Neutrophil (primary cell): ENCODE measurements around the gene GDPD4.

Experiments used
- H3K27ac ChIP-seq: fragments of 200-600 bp; sonication (generic); 2 replicates; pipeline ENCODE4 v1.5.1; 2016; ENCODE audit warnings: mild to moderate bottlenecking, moderate library complexity
- H3K27me3 ChIP-seq: fragments of 200-600 bp; sonication (generic); 2 replicates; pipeline ENCODE4 v1.6.0; 2016; ENCODE audit warnings: mild to moderate bottlenecking
- H3K36me3 ChIP-seq: fragments of 200-600 bp; sonication (generic); 2 replicates; pipeline ENCODE4 v1.5.1; 2017
- H3K4me1 ChIP-seq, 2 experiments: fragments of 200-600 bp in 1 of 2; sonication (generic) in 1 of 2; 1 replicate in 1 of 2; 2 replicates in 1 of 2; pipeline versions ENCODE4 v1.5.1 to v1.6.1; 2013 to 2016; ENCODE audit warnings: low read depth in 1 of 2, low read length in 1 of 2, mild to moderate bottlenecking in 1 of 2, moderate library complexity in 1 of 2; ENCODE audit not compliant: control insufficient read depth in 1 of 2, insufficient read depth in 1 of 2
- H3K4me3 ChIP-seq, 2 experiments: fragments of 200-600 bp in 1 of 2; sonication (generic) in 1 of 2; 1 replicate in 1 of 2; 2 replicates in 1 of 2; pipeline ENCODE4 v1.5.1; 2013 to 2016; ENCODE audit warnings: low read depth in 1 of 2, low read length in 1 of 2, mild to moderate bottlenecking in 1 of 2, moderate library complexity in 1 of 2
- H3K9me3 ChIP-seq: fragments of 200-600 bp; sonication (generic); 2 replicates; pipeline ENCODE4 v1.5.1; 2016
- CTCF ChIP-seq: fragments of 200-600 bp; sonication (generic); IDR thresholded peaks from 2 replicates; pipeline ENCODE4 v1.5.1; 2016; ENCODE audit warnings: antibody characterized with exemption

GDPD4 gene

GRCh38 chr11:77233011-77233410, 68.5 kb downstream of the GDPD4 start:
- H3K36me3 ChIP-seq: no peaks in the 10 kb centered on the region
- no peaks in the 10 kb centered on the region for H3K4me1 ChIP-seq
- no peaks in the 10 kb centered on the region for H3K9me3 ChIP-seq
- TF ChIP-seq CTCF: no peak
- no peak overlapping the region for H3K4me3 ChIP-seq
- no peak overlapping the region for H3K27ac ChIP-seq
- H3K27me3 ChIP-seq: no peaks in the 10 kb centered on the region

- Histone ChIP-seq H3K36me3 (no peaks in the 10 kb centered on the region), H3K27ac (no peak overlapping the region), H3K27me3 (no peaks in the 10 kb centered on the region), H3K4me1 (no peaks in the 10 kb centered on the region), H3K4me3 (no peak overlapping the region), H3K9me3 (no peaks in the 10 kb centered on the region)
- no peak for TF ChIP-seq CTCF
These were observed 69.2 kb downstream of the GDPD4 start for GRCh38 chr11:77232242-77232641.

- Histone ChIP-seq H3K4me1 (no peaks in the 10 kb centered on the region), H3K27me3 (no peaks in the 10 kb centered on the region), H3K27ac (no peak overlapping the region), H3K36me3 (no peaks in the 10 kb centered on the region), H3K9me3 (no peaks in the 10 kb centered on the region), H3K4me3 (no peak overlapping the region)
- no peak for TF ChIP-seq CTCF
These were observed 69.7 kb downstream of the GDPD4 start for GRCh38 chr11:77231800-77232199.

GRCh38 chr11:77230878-77231605, 70.4 kb downstream of the GDPD4 start:
- TF ChIP-seq CTCF: no peak
- H3K9me3 ChIP-seq: no peaks in the 10 kb centered on the region
- H3K4me1 ChIP-seq: no peaks in the 10 kb centered on the region
- H3K27ac ChIP-seq: no peak overlapping the region
- H3K4me3 ChIP-seq: no peak overlapping the region
- H3K36me3 ChIP-seq: no peaks in the 10 kb centered on the region
- H3K27me3 ChIP-seq: no peaks in the 10 kb centered on the region

GRCh38 chr11:77223797-77224196, 77.7 kb downstream of the GDPD4 start:
- Histone ChIP-seq H3K4me1 (no peaks in the 10 kb centered on the region), H3K36me3 (no peaks in the 10 kb centered on the region), H3K27me3 (no peaks in the 10 kb centered on the region), H3K9me3 (no peaks in the 10 kb centered on the region), H3K27ac (no peak overlapping the region), H3K4me3 (no peak overlapping the region)
- no peak for TF ChIP-seq CTCF

- H3K9me3 ChIP-seq: no peaks in the 10 kb centered on the region
- H3K4me1 ChIP-seq: no peaks in the 10 kb centered on the region
- TF ChIP-seq CTCF: no peak
- H3K36me3 ChIP-seq: no peaks in the 10 kb centered on the region
- H3K27ac ChIP-seq: no peak overlapping the region
- H3K27me3 ChIP-seq: no peaks in the 10 kb centered on the region
- H3K4me3 ChIP-seq: no peak overlapping the region
These were observed 84.3 kb downstream of the GDPD4 start for GRCh38 chr11:77217156-77217555.
